Activated gamma-delta T cell (primary cell): ENCODE data around the gene FBXO33.

Experiments
- DNase-seq: peaks from one replicate; lab custom pipeline; 2025; lab: John Stamatoyannopoulos, UW

The FBXO33 gene

DNA sequence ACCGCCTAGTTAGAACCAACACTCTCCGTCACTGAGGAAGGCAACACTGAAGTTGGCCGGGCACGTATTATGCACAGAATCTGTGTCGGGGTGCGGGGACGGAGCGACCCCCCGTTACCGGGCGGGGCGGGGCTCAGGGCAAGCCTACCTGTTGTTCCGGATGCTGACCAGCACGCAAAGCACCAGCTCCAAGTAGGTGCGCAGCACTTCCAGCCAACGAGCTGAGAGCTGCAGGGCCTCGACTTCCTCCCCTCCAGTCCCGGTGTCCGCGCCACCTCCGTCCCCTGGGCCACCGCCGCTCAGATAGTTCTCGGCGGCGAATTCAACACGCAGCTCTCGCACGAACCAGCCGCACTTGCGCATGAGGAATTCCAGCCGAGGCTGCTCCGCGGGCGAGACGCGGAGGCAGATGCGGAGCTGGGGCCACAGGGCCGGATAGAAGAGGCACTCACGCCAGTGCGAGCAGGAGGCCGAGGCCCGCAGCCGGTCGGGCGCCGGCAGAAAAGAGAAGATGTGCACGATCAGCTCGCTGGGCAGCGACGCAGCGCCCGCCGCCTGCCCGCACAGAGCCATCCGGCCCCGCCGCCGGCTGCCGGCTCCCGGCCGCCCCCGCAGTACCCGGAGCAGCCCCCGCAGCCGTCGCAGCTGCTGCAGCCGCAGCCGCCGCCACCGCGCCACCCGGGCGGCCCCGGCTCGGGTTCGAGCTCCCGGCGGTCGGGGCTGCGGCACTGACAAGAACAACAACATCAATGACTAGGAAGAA, 636 bp downstream of the FBXO33 start:
- no peak for DNase-seq

GRCh38 chr14:39430762-39431415, 1.3 kb downstream of the FBXO33 start:
- no peak for DNase-seq

DNA sequence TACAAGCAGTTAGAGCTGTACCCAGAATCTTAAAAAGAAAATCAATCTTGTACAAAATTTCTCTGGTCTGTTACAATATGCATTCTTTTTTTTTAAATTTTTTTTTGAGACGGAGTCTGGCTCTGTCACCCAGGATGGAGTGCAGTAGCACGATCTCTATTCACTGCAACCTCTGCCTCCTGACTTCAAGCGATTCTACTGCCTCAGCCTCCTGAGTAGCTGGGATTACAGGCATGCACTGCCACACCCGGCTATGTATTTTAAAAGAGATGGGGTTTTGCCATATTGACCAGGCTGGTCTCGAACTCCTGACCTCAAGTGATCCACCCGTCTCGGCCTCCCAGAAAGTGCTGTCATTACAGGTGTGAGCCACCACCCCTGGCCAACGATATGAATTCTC, 4.1 kb downstream of the FBXO33 start:
- no peak for DNase-seq

DNA sequence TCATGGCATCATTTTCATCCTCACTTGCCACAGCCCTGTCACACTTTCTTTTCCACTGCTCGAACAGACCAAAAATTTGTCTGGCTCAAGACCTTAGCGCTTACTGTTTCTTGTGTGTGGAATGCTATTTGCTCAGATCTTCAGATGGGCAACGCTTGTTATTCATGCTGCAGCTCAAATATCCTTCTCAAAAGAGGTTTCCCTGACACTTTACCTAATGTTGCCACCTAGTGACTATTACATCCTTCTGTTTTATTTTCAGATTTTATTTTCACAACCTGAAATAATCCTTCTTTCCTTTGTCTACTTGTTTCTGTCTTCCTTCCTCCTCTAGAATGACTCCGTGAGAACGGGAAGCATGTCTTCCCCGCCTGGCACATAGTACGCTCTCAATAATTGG, 5.6 kb downstream of the FBXO33 start:
- no peak for DNase-seq

DNA sequence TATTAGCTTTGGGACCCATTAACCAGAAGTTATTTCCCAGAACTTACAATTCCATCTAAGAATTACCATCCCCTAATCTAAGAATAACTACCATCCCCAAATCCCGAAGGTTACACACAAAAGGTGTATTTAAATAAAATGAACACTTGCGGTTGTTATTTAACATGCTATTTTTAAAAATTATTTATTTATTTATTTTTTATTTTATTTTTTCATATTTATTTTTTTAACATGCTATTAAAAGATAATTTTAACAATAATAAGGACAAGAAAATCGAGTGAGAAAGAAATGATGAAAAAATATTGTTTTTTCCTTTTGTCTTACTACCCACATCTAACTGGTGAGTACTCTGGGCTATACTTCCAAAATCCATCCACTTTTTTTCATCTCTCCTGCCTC, 6.3 kb downstream of the FBXO33 start:
- DNase-seq, result no peak

DNA sequence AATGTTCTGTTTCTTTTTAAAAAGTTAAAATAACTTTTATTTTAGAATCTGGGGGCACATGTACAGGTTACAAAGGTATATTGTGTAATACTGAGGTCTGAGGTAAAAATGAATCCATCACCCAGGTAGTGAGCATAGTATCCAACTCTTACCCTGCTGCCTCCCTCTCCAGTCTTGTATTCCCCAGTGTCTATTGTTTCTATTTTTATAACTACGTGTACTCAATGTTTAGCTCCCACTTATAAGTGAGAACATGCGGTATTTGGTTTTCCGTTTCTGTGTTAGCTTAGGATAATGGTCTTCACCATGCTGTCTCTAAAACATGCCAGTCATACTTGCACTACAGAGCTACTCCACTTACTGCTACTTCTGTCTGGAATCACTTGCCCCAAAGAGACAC, 8.4 kb downstream of the FBXO33 start:
- DNase-seq, result no peak

GRCh38 chr14:39422243-39422642, 10.0 kb downstream of the FBXO33 start:
- DNase-seq, result no peak

- no peak for DNase-seq
Observed at GRCh38 chr14:39419272-39419671, 13.0 kb downstream of the FBXO33 start.

DNA sequence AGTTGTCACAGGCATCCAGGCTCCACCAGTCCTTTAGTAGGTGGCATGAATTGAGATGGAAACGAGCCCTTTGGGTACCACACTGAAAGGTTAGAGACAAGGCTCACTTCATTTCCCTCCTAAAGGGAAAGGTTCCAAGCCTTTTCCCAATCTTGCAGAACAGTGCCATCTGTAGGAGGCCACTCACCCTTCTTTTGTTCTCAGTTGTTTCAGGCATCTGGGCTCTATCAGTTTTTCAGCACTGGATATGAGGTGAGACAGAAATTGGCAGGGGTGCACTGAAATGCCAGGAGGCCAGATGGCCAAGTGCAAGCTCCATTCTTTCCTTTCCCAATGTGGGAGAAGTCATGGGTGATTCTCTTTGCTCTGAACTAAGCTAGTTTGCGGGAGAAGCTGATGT, 15.2 kb downstream of the FBXO33 start:
- no peak for DNase-seq

DNA sequence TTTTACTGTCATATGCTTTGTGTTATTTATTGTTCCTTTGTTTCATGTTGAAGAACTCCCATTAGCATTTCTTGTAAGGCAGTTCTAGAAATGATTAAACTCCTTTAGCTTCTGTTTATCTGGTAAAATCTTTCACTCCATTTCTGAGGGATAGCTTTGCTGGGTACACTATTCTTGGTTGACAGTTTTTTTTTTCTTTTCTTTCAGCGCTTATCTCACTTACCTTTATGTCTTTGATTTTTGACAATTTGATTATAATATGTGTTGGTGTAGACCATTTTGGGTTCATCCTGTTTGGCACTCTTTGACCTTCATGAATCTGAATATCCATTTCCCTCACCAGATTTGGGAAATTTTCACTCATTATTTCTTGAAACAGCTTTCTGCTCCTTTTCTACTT, 16.2 kb downstream of the FBXO33 start:
- DNase-seq, result no peak

GRCh38 chr14:39406560-39406959, 25.7 kb downstream of the FBXO33 start:
- DNase-seq, result no peak

DNA sequence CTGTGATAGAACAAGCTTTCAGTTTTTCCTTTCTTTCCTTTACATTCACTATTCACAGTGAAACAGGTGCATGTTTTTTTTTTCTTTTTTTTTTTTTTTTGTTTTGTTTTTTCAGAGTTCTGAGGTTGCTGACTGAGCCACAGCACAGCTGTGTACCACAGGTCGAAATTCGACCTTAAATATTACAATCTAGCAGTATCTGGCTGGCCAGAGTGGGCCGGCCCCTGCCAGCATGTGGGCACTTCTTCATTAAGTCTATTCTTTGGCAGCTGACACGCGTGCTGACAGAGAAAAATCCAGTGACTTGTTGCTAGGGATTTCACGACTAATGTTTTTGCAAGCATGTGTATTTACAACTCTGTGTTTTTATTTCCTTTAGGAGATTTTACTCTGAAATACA, 33.9 kb downstream of the FBXO33 start:
- no peak for DNase-seq

DNA sequence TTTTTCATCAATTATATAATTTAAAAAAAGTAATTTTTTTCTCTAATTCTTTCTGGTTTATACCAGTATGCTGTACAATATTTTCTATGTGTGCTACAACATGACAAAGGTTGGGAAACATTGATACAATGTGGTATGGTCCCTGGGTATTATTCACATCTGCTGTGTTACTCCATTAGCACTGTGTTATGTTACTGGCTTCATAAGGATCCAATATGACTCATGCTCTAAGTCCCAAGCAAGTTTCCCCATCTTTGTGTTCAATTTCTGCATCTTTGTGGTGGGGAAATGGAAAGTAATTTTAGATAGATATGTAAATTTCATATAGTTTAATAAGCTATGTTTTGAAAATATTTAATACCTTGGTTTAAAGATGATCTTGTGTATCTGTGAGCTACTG, 35.8 kb downstream of the FBXO33 start:
- DNase-seq, result no peak

- DNase-seq, result no peak
Observed at GRCh38 chr14:39395555-39396254, 36.5 kb downstream of the FBXO33 start.

GRCh38 chr14:39393289-39393688, 38.9 kb downstream of the FBXO33 start:
- DNase-seq, result no peak

DNA sequence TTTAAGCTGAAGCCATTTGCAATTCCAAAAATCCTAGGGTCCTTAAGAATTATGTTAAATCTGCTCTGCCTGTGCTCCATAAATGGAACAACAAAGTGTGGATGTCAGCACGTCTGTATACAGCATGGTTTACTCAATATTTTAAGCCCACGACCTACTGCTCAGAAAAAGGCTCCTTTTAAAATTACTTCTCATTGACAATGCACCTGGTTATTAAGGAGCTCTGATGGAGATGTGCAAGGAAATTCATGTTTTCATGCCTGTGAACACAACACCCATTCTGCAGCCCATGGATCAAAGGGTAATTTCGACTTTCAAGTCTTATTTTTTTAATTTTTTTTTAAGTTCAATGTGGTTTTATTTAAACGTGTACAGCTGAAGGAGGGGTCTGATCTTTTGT, 48.1 kb downstream of the FBXO33 start:
- no peak for DNase-seq

GRCh38 chr14:39383741-39384140, 48.5 kb downstream of the FBXO33 start:
- DNase-seq, result no peak

DNA sequence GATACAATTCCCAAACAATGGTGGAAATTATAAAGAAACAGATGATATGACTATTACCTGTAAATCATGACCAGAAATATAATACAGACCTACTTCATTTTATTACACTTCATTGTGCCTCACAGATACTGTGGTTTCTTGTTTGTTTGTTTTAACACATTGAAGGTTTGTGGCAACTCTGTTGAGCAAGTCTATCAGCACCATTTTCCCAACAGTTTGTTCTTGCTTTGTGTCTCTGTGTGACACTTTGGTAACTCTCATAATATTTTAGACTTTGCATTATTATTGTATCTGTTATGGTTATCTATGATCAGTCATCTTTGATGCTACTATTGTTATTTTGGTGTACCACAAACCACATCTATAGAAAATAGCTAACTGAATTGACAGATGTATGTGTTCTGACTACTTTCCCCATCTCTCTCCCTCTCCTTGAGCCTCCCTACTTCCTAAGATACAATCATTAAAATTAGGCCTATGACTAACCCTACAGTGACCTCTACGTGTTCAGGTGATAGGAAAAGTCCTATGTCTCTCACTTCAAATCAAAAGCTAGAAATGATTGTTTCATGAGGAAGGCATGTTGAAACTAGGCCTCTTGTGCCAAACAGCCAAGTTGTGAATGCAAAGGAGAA, 49.1 kb downstream of the FBXO33 start:
- DNase-seq, result no peak

GRCh38 chr14:39382463-39382862, 49.8 kb downstream of the FBXO33 start:
- DNase-seq, result no peak

DNA sequence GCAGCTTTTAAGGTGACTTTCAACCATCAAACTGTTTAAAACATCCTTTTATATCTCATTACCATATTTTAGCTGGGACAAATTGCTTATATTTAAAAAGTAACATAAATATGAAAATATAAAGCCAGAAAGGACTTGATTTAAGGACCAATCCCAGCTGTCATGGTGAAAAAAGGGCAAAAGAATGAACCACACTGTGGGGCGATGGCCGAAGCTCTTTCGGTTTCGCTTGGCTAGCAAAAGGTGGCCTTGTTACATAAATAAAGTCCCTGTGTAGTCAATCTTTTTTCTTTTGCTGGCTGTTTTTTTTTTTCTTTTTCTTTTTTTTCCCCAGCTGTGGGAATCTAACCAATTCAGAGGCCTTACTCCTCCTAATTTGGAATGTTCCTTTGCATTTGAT, 50.9 kb downstream of the FBXO33 start:
- no peak for DNase-seq

DNA sequence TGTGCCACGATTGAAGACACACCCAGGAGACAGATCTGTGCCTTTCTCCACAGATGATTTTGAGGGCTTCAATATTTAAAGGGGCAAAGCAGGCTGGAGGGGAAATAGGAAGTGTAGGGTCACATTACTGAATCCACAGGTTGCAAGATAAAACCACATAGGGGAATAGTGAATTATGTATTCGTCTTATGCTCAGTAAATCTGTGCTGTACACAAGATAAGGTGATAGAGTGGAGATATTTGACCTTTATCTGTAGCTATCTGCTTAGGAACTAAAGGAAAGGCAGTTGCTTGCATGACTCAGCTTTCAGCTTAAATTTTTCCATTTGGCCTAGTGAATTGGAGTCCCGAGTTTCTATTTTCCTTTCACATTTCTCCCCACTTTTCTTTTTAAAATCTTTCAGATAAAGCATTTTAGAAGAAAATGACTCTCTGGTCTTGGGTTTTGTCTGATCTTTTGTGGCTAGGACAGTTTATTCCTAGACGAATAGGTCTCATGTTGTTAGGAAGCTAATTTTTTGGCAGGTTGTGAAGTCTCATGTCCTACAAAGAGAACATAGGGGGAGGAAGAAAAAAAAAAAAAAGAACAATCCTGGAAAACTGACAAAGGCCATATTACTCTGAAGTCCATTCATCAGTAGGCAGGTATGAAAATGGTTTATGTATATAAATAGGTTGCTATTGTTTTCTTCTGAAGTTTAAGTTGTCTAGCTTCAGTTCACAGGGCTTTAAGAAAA, 55.4 kb downstream of the FBXO33 start:
- no peak for DNase-seq

- DNase-seq, result no peak
Observed at GRCh38 chr14:39374851-39375250, 57.4 kb downstream of the FBXO33 start.
